HK-2 (cell line): ENCODE results near the gene PEX11B.

ENCODE experiments used
- DNase-seq: peaks from one replicate; pipeline ENCODE4 v3.0.0-alpha.2; 2018; ENCODE audit not compliant: unreplicated experiment

PEX11B gene, protein sequence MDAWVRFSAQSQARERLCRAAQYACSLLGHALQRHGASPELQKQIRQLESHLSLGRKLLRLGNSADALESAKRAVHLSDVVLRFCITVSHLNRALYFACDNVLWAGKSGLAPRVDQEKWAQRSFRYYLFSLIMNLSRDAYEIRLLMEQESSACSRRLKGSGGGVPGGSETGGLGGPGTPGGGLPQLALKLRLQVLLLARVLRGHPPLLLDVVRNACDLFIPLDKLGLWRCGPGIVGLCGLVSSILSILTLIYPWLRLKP

DNA sequence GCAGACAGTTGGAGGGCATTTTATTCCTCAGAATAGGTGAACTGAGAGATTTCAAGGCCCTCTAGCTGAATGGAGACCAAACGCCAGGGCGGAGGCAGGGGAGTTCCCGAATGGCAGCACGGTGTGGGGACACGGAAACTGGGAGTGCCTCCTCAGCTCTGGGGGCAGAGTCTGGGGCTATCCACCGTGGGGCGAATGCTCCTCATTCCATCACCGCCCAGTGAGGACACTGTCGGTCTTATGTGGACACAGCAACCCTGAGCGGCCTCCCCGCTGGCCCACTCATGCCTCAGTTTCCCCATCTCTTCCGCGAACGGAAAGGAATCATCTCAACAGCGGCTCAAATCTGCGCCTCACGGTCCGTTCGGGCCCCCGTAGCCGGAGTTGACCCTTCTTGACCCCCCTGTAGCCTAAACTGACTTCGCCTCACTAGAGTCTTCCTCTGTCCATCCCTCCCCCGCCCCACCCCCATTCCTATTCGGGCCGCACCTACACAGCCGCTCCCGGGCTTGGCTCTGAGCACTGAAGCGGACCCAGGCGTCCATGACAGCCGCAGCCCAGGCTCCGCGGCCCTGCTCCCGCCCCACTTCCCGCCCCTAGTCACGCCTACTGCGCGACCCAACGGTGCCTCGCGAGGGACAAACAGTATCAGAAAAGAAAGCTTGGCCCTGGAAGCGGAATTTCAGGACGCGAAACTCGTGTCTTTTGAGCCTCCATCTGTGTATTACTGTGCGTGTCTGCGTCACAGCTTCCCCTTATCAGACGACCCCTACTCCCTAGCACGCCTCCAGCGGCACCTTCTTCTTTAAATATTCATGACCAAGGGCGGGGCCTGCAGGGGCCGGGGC is at the start of gene PEX11B:
Gene PEX11B, minus strand, starts transcription at position 574 of the 848 bp plus-strand sequence. Its CDS starts 29 bp downstream, at position 545.
- peak; percentile 84 for DNase-seq

GRCh38 chr1:145967288-145967687 is 48.8 kb upstream of the PEX11B start:
- no peak for DNase-seq

DNA sequence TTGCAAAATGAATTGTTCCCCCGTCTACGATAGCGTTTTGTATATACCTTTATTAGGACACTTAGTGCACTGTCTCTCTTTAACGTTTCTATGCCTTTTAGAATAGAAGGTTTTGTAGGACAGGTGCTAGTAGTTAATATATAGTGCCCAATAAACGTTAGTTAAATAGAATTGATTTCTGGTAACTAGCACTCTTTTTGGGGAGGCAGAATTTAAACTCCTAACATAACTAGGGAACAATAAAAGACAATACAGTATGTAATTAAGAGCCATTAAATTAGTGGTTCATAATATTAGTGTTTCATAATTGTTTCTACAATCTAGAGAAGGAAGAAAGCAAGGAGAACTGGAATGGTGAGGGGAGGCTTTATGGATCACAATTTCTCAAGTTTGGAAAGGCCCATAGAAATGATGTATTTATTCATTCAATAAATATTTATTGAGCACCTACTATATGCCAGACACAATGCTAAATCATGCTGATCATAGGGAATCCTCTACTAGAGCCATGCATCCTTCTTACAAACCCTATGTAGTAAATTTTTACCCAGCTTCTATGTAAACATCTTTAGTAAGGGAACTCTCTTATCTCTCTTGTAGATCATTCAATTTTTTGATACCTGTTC is 46.7 kb upstream of the PEX11B start:
- no peak for DNase-seq

- peak; percentile 94 for DNase-seq
Observed at GRCh38 chr1:145964328-145965118, 46.0 kb upstream of the PEX11B start, which contains the start of the genes ANKRD34A and POLR3GL. ANKRD34A (minus strand) TSS chr1:145964575; CDS start chr1:145961759, 2,816 bp downstream. POLR3GL (plus strand) TSS chr1:145964690; CDS start chr1:145974866, 10,176 bp downstream.

GRCh38 chr1:145963265-145964019 is 44.9 kb upstream of the PEX11B start:
- DNase-seq: no peak

- DNase-seq: no peak
Observed at GRCh38 chr1:145962157-145963102, 43.9 kb upstream of the PEX11B start.

- DNase-seq: no peak
Observed at GRCh38 chr1:145961425-145962156, 43.1 kb upstream of the PEX11B start.

DNA sequence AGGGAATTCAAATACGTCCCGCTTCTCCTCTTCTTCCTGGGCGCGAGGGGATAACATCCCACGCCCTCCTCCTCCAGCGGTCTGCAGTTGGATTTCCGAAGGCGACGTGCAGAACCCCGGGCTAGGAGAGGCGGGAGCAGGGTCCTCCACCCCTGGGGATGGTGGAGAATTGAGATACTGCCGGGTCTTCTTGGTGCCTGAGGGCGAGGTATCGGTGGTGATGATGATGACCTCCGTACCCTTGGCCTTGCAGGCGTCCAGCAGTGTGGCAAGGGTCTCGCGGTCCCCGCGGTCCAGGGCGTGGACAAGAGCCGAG is 42.5 kb upstream of the PEX11B start:
- no peak for DNase-seq

DNA sequence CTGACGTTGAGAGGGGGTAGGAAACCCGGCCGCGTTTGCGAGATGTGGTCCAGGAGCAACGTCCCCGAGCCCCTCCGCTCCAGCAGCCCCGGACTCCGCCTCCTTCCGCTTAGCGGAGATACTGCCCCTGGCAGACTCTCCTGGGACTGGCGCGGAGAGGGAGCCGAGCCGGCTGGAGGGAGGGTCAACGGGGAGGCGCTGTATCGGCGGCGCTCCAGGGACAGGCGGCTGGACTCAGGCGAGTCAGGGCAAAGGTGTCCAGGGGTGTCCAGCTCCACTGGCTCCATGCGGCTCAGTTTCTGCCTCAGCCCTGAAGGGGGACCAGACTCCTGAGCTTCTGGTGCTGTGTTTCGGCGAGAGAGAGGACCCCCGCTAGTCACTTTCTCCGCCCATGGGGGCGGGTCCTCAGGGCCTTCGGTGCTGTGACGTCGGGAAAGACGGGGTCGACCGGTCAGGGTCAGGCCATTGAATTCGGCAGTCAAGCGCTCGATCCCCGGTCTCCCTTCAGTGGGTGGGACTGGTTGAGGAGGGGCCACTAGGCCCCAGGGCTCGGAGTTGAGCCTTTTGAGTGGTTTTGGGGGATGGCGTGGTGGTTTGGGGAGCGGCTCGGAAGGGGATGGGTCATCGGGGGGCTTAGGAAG is 42.1 kb upstream of the PEX11B start:
- no peak for DNase-seq

- DNase-seq: no peak
Observed at GRCh38 chr1:145959957-145960467, 41.5 kb upstream of the PEX11B start.

- no peak for DNase-seq
Observed at GRCh38 chr1:145959333-145959732, 40.8 kb upstream of the PEX11B start.

GRCh38 chr1:145958734-145959133 is 40.2 kb upstream of the PEX11B start:
- DNase-seq: no peak

DNA sequence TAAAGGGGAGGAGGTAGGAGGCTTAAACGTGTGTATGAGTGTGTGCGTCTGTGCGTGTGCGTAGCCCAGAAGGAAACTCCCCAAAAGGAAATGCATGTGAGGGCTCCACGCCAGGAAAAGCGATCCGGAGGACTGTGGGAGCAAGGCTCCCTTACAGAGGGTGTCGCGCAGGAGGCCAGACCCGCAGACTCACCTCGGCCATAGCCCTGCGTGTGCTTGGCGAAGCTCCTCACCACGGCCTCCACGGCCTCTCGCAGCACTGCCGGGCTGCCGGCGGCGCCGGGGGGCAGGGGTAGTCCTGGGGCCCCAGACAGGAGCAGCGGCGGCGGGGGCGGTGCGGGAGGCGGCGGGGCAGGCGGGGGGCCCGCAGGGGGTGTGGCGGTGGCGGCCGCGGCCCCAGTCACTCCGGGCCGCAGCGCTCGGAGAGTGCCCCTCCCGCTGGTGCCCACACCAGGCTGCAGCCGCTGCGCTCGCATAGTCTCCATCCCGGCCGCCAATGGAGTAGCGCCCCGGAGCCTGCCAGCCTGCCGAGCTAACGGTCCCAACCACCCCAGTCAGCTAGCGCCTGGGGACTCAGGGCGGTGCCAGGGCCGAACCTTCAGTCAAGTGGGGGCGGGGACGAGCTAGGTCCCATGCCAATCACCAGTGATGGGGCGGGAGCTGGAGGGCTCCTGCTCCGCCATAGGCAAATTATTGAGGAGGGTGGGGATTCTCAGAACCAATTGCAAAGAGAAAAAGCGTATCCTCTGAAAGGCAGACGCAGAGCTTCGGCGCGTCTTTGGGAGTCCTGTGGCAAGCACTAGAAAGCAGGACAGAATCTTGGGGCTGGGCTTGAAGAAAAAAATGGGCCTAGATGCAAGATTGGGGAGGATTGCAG is 39.2 kb upstream of the PEX11B start, which contains the start of gene LIX1L:
Gene LIX1L, minus strand, starts transcription at position 575 of the 877 bp plus-strand sequence. Its CDS starts 90 bp downstream, at position 485.
- DNase-seq: peak; percentile 96

GRCh38 chr1:145956781-145957442 is 38.4 kb upstream of the PEX11B start:
- DNase-seq: no peak

DNA sequence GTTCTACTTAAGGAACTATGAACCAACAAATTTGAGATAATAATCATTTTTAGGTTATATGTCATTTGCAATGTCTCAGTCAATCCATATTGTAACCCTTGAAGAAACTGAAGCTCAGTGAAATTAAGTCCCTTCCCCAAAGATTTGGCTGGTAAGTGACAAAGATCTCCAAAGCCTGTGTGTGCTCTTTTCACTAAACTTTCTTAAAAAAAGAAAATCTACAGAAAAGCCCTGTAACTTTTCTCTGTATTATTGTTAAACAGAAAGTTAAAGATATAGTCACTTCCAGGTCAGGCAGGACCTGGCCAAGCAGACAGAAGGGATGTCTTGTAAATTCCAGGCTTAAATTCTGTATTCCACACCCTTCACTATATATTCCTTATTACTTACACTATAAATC is 37.8 kb upstream of the PEX11B start:
- no peak for DNase-seq

GRCh38 chr1:145955436-145955835 is 36.9 kb upstream of the PEX11B start:
- DNase-seq: no peak

GRCh38 chr1:145953861-145954260 is 35.3 kb upstream of the PEX11B start:
- no peak for DNase-seq
